ENCODE results near the gene AKR1B15.
"Not testable (repeated sequence)": the region's sequence is repeated elsewhere in the genome, so short reads cannot be mapped to it uniquely, and the experiment has no call there.

Gene AKR1B15

DNA sequence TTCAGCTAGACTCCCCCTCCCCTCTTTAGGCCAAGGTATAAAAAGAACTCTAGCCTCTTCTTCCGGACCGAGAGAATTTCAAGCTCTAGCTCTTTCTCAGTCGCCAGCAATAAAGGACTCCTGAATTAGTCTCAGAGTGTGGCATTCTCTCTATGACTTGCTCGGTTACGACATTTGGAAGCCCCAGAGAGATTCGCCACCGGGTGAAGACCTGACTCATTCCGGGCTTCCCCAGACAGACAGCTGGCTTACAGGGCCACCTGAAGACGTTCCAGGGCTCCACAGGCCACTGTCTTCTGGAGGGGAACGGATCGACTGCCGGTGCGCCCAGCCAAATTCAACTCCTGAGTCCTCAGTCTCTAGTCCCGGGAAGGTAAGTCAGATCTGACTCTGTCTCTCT is at the start of gene AKR1B15:
AKR1B15 (plus strand) TSS at position 234 of the 400 bp plus-strand sequence. CDS start 15,510 bp downstream, outside the sequence.
- DNase-seq (ENCODE audit: low read depth), result no peak

DNA sequence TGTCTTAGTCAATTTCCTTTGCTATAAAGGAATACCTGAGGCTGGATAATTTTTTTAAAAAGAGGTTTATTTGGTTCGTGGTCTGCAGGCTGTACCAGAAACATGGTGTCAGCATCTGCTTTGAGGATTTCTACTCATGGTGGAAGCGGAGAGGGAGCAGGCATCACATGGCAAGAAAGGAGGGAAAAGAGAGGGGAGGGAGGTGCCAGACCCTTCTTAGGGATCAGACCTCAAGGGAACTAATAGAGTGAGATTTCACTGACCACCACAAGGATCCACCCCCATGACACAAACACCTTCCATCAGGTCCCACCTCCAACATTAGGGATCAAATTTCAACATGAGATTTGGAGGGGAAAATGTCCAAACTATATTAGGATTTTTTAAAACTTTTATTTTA is 48.5 kb upstream of the AKR1B15 start:
- no peak for DNase-seq (ENCODE audit: low read depth)

DNA sequence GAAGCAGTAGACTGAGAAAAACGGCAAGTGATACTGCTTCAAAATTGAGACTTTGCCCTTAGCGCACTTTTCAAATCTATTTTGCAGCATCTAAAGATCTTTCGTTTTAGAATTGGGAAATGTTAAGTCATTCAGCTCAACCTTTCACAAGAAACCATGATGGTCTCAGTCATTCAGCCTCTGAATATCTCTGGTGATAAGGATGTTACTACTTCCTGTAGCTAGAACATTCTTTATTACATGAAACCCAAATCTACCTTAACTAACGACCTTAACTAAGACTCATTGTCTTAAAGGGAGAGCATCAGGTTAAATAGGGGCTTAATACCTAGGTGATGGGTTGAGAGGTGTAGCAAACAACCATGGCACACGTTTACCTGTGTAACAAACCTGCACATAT is 47.9 kb upstream of the AKR1B15 start:
- DNase-seq (ENCODE audit: low read depth), result no peak

- DNase-seq (ENCODE audit: low read depth), result no peak
Measured at GRCh38 chr7:134502463-134503371, 46.2 kb upstream of the AKR1B15 start.

DNA sequence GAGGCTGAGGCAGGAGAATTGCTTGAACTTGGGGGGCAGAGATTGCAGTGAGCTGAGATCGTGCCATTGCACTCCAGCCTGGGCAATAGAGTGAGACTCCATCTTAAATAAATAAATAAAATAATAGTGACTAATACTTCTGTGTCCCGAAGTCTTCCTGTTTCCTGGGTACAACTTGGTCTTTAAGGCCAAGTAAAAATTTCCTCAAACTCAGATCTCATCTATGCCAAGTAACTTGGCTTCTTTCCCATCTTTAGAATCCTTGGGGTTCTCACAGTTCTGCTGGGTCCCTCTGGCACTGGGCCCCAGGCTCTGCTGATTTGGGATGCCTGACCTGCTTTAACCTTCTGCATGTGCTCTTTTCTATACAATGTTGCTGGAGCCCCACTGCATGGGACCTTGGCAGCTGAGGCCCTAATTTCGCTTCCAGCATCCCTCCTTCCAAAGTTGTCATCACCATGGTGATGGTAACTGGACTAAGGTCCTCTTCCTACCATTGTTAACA is 44.2 kb upstream of the AKR1B15 start:
- DNase-seq (ENCODE audit: low read depth), result no peak

DNA sequence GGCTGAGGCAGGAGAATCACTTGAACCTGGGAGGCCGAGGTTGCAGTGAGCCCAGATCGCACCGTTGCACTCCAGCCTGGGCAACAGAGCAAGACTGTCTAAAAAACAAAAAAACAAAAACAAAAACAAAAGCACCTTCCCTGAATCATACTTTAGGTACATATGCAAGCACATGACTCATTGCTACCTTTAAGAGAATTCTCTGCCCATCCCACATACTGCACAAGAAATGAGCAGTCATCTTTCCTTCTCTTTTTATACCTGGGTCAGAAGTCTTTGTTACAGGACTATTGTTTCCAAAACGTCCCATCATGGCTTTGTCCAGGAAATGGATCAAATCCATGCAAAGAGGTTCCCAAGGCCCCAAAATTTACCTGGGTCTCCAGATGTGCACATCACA is 43.1 kb upstream of the AKR1B15 start:
- no peak for DNase-seq (ENCODE audit: low read depth)

- no peak for DNase-seq (ENCODE audit: low read depth)
Measured at GRCh38 chr7:134509010-134509409, 39.9 kb upstream of the AKR1B15 start.

DNA sequence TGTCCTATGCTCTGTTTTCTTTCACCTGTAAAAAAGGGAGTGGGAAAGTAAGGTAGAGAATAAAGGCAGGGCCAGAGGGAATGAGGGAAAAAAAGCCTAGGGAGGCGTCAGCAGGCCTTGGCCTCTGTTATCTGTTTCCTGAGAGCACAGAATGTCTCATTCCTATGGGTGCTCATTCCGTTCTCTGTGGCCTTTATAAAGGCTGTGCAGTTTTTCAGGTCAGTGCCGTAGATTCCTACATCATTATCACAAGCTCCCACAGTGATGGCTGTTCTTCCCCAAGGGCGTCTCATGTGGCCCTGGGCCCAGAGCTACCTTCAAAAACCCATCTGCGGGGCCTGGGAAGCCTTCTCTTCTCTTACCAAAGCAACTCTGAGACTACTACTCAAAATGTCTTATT is 38.3 kb upstream of the AKR1B15 start:
- no peak for DNase-seq (ENCODE audit: low read depth)

DNA sequence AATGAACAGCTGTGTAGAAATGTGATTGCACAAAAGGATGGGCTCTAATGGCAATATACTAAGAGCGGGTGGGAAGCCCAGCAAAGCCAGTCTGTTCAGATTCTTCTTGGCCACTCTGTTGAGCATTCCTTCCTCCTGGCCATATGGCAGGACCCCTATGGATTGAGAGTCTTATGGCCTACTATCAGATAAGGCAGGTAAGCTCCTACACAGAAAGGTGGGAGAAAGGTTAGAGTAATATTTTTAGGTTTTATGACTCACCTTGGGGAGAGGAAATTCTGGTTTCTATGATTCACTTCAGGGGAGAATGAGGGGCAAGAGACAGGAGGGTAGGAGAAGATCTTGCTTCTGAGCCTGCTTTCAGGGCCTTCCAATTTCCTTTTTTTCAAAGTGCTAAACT is 36.6 kb upstream of the AKR1B15 start:
- DNase-seq (ENCODE audit: low read depth), result no peak

GRCh38 chr7:134513169-134513752 is 35.6 kb upstream of the AKR1B15 start:
- DNase-seq (ENCODE audit: low read depth), result no peak

- no peak for DNase-seq (ENCODE audit: low read depth)
Measured at GRCh38 chr7:134514106-134514505, 34.8 kb upstream of the AKR1B15 start.

- DNase-seq (ENCODE audit: low read depth), result peak; percentile 36
Measured at GRCh38 chr7:134514663-134515062, 34.2 kb upstream of the AKR1B15 start.

DNA sequence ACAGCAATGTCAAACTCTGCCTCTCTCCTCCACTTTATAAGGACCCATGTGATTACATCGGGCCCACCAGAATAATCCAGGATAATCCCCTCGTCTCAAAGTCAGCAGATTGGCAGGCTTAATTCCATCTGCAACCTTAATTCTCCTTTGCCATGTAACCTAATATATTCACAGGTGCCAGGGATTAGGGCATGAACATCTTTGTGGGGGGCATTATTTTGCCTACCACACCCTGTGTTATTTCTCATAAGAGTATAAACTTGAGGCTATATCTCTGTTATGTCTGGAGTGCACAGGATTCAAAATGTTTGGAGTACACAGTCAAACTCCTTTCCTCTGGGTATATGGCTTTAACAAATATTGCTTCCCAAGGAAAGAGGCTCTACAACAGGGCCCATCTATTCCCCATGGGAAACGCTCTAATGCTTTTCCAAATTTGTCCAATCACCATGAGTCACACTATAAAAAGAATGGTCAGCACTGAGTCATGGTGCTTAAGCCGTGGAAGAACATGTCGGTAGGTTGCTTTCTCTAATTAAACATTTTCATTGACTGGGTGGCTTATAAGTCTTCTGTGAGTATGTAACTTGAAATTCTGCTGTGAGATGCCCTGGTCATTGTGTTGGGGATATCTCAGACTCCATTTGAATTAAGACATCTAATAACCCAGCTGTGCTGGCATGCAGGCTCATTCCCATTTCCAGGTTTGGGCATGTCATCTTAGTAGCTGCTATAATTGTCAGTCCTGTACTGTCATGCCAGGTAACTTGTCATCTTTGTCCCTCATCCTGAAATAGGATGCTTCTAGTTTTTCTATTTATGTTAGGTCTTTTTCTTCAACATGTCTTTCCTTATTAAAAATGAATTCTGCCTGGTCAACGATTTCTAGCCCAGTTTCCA is 33.1 kb upstream of the AKR1B15 start:
- peak; percentile 64 for DNase-seq (ENCODE audit: low read depth)

DNA sequence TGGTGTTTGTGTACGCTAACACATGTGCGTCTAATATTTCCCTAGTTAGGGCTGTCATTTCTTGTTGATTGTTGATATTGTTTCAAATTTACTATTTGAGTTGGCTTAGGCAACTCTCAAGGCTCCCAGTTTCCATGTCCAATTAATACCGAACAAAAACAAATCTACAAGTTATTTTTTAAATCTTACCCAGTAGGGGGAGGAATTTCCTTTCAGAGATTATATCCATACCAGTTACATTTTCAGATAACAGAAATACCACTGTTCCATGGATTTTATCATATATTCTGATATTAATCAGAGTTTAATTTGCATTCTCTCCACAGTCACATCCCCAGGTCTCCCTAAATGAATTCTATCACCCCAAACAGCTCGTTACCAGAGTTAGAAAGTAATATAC is 28.8 kb upstream of the AKR1B15 start:
- no peak for DNase-seq (ENCODE audit: low read depth)

- no peak for DNase-seq (ENCODE audit: low read depth)
Measured at GRCh38 chr7:134522601-134523000, 26.3 kb upstream of the AKR1B15 start.

- not testable (repeated sequence) for DNase-seq (ENCODE audit: low read depth)
Measured at GRCh38 chr7:134525449-134525848, 23.5 kb upstream of the AKR1B15 start.

DNA sequence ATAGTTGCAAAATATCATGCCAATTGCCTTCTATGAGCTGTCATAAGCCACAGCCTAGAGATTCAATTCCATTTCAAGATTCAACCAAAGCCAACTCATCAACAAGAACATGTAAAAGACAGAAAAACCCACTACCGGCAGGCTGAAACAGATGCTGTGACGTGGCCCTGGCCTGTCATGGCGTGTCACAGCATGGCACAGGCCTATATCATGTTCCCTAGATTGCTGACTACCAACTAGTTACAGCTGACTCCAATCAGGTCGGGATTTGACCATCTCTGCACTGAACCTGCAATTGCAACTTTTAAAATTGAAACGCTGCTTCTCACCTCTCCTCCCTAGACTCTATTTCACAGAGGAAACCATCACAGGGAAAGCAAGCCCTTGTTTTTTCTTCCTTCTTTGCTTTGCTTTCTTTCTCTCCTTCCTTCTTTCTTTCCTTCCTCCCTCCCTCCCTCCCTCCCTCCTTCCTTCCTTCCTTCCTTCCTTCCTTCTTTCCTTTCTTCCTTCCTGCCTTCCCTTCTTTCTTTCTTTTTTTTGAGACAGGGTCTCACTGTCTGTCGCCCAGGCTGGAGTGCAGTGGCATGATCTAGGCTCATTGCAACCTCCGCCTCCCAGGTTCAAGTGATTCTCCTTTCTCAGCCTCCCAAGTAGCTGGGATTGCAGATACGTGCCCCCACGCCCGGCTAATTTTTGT is 22.2 kb upstream of the AKR1B15 start:
- DNase-seq (ENCODE audit: low read depth), result not testable (repeated sequence)

GRCh38 chr7:134527979-134528371 is 20.9 kb upstream of the AKR1B15 start:
- peak; percentile 44 for DNase-seq (ENCODE audit: low read depth)

DNA sequence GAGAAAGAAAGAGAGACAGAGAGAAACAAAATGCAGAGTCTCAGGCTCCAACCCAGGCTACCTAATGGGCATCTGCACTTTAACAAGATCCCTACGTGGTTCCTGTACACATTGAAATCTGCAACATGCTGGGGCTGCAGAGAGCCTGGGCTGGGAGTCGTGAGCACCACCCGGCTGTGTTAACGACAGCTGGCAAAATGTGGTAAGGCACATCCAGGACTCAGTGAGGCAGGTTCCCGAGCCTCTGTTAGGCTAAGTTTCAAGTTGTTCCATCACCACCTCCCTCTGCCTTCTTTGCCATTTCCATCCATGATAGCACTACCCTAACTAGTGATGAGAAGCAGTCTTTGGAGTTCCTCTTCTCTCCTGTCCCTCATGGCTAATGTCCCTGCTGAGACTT is 20.2 kb upstream of the AKR1B15 start:
- DNase-seq (ENCODE audit: low read depth), result no peak

DNA sequence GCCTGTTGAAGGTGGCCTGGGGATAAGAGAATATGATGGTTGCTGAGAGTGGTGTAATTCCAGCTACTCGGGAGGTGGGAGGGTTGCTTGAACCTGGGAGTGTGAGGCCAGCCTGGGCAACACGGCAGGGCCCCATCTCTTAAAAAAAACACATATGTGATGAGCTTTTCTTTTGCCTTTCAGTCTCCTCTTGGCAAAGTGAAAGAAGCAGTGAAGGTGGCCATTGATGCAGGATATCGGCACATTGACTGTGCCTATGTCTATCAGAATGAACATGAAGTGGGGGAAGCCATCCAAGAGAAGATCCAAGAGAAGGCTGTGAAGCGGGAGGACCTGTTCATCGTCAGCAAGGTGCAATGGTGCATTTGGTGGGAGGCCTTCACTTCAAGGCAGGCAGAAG is 18.4 kb upstream of the AKR1B15 start:
- no peak for DNase-seq (ENCODE audit: low read depth)

DNA sequence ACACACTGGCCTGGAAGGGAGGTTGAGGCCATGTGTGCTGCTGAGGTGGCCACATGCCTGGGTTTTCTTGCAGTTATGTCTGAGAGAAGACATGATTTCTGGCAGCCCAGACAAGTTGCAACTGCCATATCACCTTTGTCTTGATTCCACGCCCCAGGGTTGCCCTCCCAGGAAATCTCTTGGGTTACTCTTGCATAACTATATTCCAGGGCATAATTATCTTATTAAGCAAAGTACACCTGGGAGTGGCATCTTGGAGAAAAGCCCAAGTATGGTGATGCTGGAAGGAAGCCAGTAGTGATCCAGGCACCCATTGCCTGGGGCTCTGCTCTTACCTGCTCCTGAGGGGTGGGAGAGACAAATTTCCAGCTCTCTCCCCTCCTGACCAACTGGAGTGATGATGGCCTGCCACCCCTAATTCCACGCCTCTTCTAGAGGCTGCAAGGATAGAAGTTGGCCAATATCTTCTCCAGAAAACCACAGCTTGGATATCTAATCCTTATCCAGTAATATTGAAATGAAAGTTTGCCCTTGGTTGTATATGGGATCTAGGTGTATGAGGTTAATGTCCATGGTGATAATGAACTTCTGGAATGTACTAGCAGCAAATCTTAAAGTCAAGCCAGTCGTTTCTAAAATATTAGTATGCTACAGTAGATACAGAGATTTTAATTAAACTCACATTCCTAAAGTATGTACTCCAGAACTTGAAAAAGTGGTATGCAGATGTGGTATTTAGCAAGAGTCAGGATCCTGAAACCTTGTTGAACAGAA is 16.5 kb upstream of the AKR1B15 start:
- DNase-seq (ENCODE audit: low read depth), result no peak

All from non-pigmented ciliary epithelial cell (primary cell).